22Rv1 (cell line): Measurements from ENCODE around the gene GAS2L2.
A peak's percentile ranks its signal among the peaks of the same experiment; 100 is the strongest.

Experiments
- H3K27ac ChIP-seq: fragments of 450-650 bp; 2 replicates; pipeline ENCODE4 v1.5.1; 2017
- ZFX ChIP-seq: fragments of 450-650 bp; IDR thresholded peaks from 2 replicates; pipeline ENCODE4 v1.6.1; 2017; ENCODE audit warnings: antibody characterized with exemption, borderline replicate concordance
- TF ChIP-seq, protein P1 (sequence below): fragments of 450-650 bp; IDR thresholded peaks from 2 replicates; pipeline ENCODE4 v1.5.1; 2017; ENCODE audit warnings: mild to moderate bottlenecking

The GAS2L2 gene

GRCh38 chr17:35769895-35770486 is 17.0 kb upstream of the GAS2L2 start:
- H3K27ac ChIP-seq, result no peak overlapping the region
- TF ChIP-seq ZFX, result no peak
- TF ChIP-seq, protein P1, sequence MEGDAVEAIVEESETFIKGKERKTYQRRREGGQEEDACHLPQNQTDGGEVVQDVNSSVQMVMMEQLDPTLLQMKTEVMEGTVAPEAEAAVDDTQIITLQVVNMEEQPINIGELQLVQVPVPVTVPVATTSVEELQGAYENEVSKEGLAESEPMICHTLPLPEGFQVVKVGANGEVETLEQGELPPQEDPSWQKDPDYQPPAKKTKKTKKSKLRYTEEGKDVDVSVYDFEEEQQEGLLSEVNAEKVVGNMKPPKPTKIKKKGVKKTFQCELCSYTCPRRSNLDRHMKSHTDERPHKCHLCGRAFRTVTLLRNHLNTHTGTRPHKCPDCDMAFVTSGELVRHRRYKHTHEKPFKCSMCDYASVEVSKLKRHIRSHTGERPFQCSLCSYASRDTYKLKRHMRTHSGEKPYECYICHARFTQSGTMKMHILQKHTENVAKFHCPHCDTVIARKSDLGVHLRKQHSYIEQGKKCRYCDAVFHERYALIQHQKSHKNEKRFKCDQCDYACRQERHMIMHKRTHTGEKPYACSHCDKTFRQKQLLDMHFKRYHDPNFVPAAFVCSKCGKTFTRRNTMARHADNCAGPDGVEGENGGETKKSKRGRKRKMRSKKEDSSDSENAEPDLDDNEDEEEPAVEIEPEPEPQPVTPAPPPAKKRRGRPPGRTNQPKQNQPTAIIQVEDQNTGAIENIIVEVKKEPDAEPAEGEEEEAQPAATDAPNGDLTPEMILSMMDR, result peak; percentile 84

DNA sequence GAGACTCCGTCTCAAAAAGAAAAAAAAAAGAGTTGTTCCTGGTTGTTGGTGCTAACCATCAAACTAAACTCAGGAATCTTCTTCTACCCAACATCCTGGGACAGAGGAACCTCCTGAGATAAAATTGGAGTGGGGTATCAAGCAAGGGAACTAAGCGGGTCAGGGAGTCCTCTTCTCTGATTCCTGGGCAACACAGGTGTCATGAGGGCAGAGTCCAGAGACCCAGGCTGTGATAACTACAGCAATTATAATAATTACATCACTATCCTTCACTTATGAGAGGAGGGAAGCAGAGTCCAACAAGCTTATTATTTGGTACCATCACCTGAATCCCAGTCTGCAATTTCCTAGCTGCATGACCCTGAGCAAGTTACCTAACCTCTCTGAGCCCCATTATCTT is 15.8 kb upstream of the GAS2L2 start:
- TF ChIP-seq ZFX, result no peak
- TF ChIP-seq, protein P1, result no peak
- no peak overlapping the region for H3K27ac ChIP-seq

GRCh38 chr17:35766903-35767510 is 14.0 kb upstream of the GAS2L2 start:
- TF ChIP-seq, protein P1, result peak; percentile 82
- no peak for TF ChIP-seq ZFX
- H3K27ac ChIP-seq, result no peak overlapping the region

DNA sequence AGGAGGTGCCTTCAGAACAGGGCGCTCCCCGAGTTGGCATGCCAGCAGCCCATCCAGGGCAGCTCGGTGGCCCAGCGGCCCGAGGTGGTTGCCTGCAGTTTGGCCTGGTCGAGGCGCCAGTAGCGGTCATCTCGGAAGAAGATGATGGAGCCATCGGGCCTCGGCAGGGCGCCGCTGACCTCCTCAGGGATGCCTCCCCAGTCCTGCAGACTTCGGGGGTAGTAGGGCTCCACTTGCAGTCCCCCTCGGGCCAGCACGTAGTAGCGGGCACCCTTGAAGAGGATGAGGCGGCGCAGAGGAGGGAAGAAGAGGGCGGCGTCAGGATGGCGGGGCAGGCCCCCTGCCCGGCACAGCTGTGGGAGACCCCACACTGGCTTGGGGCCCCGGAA is 13.4 kb upstream of the GAS2L2 start:
- TF ChIP-seq, protein P1, result no peak
- no peak for TF ChIP-seq ZFX
- H3K27ac ChIP-seq, result no peak overlapping the region

DNA sequence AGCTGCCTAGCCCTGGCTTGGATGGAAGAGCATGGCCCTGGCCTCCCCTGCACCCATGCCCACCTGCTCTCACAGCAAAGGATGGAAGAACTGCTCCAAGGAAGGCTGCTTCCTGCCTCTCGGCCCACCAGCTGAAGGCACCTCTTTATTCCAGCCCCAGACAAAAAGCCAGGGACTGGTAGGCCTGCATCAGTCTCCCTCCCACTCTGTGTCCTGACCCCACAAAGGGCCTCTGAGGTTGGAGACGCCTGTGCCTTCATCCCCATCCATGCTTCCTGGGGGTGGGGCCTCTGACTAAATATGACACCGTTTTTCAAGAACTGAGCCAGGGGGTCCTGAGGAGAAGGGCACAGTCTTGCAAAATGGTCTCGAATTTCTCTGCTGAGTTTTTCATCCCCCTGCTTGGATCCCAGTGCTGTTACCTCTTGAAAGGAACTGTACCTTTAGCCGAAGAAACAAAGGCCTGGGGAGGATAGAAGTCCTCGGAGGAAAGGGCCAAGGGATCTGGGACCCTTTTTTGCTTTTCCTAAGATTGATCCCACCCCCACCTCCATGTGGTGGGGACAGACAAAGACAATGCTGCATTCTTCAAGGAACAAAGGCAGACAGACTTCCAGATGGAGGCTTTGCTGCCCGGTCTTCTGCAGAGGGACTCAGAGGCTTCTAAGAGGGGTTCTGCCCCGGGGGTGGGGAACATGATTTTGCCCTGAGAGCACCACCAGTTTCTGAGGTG is 12.9 kb upstream of the GAS2L2 start:
- no peak for TF ChIP-seq ZFX
- TF ChIP-seq, protein P1, result no peak
- no peak overlapping the region for H3K27ac ChIP-seq

DNA sequence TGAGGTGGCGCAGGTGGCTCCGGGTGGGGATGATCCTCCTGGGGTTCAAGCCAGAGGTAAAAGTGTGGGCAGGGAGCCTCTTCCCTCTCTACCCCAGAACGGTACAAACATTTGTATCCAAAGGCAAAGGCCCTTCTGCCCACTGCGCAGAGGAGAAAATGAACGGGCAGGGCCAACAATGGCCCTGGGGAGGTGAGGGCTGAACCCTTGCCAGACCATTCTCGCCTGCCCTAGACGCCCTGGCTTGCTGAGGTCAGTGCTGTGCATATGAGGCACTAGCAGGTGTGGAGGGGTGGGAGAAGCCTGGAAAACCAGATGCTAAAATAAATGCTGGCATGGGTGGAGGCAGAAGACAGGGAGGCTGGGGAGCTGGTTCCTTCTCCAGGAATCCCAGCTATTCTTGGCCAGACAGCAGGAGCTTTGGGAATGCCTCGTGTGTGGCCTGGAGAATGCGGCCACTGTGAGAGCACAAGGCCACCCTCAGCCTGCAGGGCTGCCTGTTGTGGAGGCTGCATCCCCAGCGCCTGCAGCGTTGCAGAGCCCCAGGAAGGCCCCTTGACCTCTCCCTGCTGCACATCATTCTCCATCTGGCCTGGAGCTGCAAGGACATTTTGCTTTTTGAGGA is 12.2 kb upstream of the GAS2L2 start:
- TF ChIP-seq, protein P1, result no peak
- no peak for TF ChIP-seq ZFX
- no peak overlapping the region for H3K27ac ChIP-seq
